HG03175 (cell line): ENCODE results near the gene DRC7.

ENCODE experiments used
- ATAC-seq: cut with Tn5 transposase; IDR thresholded peaks from one replicate; pipeline ENCODE4 v1.9.1; 2021; ENCODE audit warnings: mild to moderate bottlenecking, moderate library complexity; ENCODE audit not compliant: unreplicated experiment

The DRC7 gene

DNA sequence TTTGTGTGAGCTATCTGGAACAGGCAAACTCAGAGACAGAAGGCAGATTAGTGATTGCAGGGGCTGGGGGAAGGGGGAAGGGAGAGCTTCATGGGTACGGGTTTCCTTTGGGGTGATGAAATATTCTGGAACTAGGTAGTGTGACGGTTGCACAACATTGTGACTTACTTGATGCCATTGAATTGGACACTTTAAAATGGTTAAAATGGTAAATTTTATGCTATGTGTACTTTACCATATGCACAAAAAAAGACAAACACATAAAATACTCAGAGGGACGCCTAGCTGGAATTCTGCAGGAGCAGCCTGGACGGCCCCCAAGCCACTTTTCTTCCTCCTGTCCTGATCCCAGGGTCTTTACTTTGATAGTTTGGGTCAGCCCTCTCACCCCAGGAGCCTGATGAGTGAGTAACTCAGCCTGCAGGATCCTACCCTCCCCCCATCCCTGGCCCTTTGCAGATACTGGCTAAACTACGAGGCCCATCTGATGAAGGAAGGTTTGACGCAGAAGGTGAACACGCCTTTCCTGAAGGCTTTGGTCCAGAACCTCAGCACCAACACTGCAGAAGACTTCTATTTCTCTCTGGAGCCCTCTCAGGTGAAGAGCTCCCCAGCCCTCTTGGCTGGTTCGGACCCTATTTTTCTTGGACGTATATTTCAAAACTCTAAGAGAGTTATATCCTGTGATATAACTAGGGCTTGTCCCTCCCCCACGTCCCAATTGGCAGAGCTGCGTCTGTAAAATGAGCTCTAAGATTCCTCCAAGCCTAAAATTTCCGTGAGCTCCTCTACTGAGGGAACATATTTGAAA lies 18.7 kb upstream of the DRC7 start:
- ATAC-seq, result no peak

DNA sequence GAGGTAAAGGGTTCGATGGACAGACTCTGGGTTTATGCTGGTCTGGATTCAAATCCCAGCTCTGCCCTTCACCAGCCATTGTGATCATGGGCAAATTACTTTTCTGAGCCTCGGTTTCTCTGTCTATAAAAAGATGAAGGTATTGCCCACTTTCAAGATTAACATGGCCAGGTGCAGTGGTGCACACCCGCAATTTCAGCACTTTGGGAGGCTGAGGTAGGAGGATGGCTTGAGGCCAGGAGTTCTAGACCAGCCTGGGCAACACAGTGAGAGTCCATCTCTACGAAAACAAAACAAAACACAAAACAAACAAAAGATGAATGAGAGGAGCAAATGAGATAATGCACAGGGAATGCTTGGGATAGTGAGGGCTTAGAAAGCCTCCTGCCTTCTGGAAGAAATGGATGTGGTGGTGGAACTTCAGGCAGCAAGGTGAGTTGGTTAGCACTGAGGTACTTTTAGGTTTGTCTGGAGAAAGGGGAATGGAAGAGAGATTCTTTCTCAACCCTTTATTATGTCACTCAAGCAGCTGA lies 18.0 kb upstream of the DRC7 start:
- no peak for ATAC-seq

DNA sequence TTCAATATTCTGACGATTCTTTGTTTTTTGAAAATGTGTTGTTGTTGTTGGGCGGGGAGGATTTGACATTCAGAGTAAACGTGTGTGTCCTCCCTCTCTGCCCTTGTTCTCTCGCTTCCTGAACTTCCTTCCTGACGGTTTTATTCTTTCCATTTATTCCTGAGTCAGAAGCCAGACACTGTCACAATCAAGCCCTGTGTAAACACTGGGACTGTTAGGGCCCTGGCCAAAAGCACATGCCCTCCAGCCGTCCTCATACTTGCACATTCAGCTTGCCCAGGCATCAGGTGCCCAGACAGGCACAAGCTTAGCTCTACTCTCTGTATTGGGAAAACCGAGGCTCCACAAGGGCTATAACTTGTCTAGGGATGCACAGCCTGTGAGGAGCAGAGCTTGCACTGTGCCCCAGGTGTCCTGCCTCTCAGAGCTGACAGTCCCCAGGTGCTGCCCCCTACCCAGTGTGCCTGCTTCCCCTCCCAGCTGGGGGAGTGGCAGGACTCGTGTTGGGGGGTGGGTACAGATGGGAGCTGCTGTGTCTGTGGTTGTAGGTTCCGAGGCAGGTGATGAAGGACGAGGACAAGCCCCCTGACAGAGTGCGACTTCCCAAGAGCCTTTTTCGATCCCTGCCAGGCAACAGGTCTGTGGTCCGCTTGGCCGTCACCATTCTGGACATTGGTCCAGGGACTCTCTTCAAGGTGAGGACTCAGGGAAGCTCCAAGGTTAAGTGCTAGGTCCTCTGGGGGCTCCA lies 16.8 kb upstream of the DRC7 start:
- no peak for ATAC-seq

DNA sequence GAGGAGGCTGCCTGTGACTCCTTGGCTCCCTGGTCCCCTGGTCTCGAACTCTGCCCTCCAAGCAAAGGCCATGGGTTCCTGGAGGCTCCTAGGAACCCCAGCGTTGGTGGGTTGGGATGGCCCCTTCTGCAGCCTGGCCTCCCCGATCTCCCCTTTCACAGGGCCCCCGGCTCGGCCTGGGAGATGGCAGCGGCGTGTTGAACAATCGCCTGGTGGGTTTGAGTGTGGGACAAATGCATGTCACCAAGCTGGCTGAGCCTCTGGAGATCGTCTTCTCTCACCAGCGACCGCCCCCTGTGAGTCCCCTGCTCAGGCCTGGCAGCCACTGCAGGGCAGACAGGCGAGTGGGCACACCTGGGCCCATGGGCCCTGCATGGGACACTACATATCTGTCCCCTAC lies 15.6 kb upstream of the DRC7 start:
- no peak for ATAC-seq

DNA sequence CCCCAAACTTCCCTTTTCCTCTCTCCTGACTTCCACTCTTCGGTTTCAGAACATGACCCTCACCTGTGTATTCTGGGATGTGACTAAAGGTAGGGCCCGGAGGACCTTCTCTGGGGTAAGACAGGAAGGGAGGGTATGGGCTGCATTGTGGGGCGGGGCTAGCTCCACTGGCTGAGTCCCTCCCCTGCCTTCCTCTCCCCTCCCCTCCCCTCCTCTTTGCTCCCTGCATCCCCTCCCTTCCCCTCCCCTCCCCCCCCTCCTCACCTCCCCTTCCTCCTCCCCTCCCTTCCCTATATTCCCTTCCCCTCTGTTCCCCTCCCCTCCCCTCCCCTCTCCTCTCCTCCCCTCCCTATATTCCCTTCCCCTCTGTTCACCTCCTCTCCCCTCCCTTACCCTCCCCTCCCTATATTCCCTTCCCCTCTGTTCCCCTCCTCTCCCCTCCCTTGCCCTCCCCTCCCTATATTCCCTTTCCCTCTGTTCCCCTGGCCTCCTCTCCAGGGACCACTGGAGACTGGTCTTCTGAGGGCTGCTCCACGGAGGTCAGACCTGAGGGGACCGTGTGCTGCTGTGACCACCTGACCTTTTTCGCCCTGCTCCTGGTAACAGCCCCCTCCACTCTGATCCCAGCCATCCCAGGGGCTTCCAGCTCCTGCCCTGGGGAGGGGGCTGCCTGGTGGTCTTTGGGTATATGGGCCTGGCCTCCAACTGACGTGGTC lies 14.7 kb upstream of the DRC7 start:
- no peak for ATAC-seq

DNA sequence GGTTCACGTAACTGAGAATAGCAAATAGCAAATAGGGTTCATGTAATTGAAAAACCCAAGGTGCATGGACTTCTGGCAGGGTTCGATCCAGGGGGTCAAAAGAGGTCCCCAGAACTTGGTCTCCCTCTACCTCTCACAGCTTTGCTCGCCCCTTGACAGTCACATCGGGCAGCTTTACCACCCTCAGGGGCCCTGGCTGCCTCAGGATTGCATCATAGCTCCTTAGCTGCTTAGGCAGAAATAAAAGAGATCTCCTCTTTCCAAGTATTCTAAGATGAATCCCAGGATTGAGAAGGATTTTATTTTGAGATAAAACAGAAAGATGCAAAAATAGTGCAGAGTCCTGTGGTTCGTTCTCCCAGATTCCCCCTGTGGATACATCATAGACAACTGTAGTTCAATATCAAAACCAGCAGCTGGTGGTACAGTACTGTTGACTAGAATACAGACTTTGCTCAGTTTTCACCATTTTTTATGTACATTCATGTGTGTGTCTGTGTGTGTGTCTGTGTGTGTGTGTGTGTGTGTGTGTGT lies 13.7 kb upstream of the DRC7 start:
- ATAC-seq, result no peak

DNA sequence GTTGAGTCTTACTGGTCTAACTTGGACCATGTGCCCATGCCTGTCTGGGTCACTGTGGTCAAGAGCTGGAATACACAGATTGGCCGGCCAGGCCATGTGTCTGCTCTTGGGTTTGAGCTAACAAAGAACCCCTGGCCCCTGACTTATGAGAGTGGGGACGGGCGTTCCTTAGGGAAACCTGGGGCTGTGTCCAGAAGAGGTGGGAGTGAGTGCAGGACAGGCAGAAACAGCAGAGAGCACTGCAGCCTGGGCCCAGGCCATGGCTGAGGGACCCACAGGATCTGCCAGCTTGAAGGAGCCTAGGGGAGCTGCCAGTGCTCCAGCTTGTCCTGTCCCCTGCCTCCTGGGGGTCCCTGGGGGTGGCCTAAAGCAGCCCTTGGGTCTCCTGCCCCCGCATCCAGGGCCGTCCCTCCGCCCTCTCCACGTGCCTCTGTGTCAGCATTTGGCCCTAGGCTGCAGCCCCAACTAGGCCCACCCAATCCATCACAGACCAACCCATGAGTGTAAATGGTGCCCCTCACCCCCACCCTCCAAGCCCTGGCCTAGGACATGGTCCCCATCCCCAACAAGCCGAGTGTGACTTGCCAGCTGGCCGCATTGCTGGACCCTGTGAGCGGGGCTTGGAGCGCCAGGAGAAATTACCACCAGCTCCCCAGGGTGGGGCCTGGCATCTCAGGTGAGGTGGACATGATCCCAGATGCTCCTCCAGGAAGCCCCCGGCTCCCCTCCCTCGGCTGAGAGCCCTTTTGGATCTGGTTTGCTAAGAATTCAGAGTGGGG lies 12.5 kb upstream of the DRC7 start:
- ATAC-seq, result no peak

DNA sequence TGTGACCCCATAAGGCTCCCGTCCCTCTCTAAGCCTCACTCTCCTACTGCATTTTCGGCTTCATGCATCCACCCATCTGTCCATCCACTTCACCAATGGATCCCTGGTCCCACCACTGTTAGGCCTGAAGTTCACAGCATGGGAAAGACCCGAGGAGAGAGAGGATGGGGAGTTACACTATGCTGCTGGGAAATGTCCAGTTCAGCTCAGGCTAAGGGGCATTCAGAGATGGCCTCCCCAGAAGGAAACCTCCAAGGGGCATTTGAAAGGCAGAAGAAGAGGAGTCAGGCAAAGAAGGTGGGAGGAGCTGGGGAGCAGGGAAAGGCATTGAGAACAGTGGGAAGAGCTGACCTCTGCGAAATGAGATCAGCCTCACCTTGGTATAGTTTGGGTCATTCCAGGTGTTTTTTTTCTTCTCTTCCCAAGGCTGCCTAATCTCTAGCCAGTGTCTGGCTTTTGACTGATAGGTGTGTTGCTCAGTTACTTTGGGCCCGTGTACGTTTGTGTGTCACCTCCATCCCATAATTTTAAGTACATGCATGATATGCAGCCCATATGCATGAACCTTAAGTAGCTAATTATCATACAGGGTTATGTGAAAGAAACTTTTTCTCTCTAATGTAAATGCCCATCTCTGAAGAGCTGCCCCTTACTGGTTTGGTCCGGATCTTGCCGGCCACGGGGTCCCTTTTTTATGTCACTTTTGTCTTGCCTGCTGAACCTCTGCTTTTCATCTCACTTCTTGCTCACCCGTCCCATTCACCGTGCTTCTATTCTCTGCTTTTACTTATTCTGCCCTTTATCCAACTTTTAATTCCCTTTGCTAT lies 11.6 kb upstream of the DRC7 start:
- no peak for ATAC-seq

DNA sequence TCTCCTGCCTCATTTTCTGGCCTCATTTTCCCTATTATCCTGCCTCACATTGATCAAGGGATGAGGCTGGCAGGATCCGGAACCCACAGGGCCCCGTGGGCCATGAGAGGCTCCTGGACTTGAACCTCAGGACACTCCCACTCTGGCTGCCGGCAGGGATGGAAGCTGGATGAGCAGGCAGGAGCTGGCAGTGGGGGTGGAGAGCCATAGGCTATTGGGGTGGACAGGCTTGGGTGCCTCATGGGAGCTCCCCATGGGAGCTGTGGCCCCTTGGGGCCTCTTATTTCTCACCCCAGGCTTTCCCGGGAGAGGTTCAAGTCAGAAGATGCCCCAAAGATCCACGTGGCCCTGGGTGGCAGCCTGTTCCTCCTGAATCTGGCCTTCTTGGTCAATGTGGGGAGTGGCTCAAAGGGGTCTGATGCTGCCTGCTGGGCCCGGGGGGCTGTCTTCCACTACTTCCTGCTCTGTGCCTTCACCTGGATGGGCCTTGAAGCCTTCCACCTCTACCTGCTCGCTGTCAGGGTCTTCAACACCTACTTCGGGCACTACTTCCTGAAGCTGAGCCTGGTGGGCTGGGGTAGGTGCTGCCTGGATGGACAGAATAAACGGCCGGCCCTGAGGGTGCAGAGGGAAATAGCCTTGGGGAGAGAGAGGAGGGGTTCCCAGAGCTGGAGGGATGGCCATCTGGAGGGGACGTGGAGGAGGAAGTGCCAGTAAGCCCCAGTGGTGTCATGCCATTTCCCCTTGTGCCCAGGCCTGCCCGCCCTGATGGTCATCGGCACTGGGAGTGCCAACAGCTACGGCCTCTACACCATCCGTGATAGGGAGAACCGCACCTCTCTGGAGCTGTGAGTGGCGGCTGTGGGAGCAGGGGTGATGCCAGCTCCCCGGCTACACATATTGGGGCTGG lies 10.7 kb upstream of the DRC7 start:
- no peak for ATAC-seq

DNA sequence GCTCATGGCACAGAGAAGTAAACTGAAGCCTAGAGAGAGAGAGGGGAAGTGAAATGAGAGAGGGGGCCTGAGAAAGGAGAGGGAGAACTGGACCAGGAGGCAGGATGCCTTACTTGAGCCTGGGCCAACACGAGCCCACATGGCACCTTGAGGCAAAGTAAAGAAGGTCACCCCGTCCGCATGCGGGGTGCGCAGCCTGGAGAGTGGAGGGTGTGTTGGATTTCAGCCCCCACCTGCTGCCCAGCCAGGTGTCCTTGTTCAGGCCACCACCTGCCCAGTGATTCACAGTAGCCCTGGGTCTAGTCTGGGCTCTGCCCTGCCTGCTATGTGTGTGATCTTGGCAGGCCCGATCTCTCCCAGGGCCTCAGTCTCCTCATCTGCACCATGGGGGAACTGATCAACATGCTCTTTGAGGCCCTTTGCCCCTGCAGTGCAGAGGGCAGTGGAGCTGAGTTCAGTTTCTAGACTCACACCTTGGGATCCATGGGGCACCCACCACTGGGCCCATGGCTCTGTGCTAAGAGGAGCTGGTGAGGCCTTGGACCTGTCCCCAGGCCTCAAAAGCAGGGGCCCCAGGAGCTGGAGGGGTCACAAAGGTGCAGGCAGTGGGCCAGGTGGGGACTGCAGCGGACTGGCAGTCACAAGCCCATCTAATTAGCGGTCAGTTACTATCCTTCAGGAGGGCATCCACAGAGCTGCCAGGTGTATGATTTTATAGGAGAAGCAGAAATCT lies 9.8 kb upstream of the DRC7 start:
- ATAC-seq, result no peak

DNA sequence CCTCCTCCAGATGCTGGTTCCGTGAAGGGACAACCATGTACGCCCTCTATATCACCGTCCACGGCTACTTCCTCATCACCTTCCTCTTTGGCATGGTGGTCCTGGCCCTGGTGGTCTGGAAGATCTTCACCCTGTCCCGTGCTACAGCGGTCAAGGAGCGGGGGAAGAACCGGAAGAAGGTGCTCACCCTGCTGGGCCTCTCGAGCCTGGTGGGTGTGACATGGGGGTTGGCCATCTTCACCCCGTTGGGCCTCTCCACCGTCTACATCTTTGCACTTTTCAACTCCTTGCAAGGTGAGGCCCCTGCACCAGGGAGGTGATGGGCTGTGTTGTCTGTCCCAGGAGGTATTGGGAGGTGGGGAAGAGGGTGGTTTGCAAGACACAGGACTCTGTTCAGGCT lies 9.0 kb upstream of the DRC7 start:
- no peak for ATAC-seq

DNA sequence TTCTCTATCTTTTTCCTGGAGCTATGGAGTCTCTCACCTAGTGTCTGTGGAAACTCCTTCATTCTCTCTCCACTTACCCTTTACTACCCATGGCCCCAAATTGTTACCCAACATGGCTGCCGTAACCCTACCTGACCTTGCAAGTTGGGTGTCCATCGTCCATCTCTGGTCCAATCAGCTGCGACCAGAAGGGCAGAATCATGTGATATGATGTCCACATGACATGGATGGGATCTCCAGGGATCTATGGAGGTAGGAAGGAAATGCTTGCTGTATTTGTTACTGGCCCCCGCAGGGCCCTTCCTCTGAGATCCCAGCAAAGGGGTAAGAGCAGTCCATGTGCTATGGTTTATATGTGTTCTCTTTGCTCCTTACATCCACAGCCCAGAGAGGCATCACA lies 8.0 kb upstream of the DRC7 start:
- no peak for ATAC-seq

DNA sequence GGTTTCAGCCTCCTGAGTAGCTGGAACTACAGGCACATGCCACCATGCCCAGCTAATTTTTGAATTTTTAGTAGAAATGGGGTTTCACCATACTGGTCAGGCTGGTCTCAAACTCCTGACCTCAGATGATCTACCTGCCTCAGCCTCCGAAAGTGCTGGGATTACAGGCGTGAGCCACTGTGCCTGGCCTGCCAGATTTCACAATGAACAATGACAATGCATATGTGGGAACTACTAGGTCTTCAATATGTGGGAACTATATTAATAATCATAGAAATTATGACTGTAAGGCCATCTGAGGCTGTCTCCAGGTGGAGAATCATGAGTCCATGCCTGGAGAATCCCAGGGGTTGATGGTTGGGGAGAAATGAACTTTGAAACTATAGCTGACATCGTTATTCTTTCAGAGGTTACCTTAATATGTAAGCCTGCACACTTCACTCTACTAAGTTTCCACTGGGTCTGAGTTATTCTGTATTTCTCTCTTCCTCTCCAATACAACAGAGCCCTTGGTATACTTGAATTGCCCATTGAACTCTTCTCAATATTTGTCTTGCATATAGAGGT lies 7.2 kb upstream of the DRC7 start:
- ATAC-seq, result no peak

DNA sequence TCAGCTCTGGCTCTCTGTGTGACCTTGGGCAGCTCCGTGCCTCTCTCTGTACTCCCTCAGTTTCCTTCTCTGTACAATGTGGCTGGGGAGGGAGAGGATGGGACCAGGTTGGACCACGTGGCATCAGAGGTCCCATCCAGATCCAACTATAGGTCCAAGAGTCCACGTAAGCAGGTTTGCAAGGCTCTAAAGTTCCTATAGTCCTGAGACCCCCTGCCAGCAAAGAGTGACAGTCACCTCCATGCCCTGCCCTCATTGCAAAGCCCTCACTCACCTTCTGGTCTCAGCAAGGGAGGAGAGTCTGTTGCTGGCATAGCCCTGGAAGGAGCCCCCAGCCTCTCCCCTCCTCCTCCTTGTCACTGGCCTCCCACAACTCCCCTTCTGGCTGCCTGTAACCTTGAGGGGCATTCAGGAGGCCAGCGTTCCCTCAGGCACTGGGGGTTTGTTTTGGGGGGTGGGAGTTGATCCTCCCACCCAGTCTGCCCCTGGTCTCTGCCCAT lies 6.1 kb upstream of the DRC7 start:
- no peak for ATAC-seq

DNA sequence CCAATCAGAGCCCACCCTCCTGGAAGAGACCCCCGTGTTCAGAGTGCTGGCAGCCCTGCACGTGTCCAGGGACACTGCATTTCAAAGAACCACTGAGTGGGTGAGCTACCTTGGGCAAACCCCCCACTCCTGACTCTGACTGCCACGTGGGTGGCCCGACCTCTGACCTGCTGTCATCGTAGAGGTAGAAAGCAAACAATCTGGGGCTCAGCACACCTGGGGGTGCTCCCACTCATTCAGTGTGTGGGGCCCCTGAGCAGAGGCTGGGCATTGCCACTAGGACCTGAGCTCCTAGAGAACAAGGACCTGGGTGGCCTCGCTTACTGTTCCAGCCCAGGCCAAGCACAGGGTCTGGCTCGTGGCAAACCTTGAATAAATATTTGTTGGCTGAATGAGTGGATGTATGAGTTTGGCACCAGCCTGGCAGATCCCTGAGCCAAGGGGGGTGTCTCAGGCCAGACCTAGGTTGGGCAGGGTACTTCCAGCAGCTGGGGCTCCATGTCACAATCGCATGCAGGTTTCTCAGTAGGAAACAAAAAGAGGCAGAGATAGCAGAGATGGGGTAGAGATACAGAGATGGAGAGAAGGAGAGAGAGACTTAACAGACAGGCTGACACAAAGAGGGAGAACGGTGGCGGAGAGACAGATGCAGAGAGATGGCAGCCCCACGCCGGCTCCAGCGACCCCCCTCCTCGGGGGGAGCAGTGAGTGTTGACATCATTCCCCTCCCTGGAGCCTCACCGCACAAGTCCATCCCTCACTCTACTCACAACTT lies 5.4 kb upstream of the DRC7 start:
- ATAC-seq, result no peak

DNA sequence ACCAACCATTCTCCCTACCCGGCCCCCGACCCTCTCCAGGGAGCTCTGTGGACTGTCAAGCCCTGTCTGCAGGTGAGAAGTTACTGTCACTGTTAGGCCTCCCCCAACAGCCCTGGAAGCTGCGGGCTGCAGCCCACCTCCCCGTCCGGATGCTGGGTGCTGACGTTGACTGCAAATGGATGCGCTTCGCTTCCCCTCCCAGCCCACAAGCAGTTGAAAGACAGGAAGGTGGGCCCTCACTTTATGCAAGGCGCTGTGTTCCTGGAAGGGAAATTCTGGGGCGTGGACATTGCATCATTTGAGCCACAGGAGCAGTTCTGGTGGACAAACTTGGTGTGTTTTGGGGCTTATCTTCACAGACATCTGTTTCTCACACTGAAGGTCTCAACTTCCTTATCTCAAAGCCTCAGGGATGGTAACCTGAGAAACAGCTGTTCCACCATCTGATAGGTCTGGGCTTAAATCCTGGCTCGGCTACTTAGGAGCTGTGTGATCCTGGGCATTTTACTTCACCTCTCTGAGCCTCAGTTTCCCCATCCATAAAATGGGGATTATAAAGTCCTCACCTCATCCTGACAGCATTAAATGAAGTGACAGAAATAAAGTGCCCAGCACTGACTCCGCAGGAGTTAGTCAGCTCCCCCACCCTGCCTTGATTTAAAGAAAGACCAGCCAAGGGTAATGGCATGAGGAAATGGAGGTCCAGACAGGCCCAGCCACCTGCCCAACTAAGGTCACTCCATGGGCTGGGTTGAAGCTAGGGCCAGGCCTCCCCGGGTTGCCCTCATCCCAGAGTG lies 4.6 kb upstream of the DRC7 start:
- peak; percentile 59 for ATAC-seq
